ENCODE measurements around the gene PIP5K1B.

Gene PIP5K1B

GRCh38 chr9:68702493-68702892 is 2.5 kb upstream of the PIP5K1B start:
- TF ChIP-seq FOXM1 (IDR thresholded peaks at IDR 0.05; ENCODE audit: borderline replicate concordance, low read depth) (no peak), TEAD4 (IDR thresholded peaks at IDR 0.05) (no peak), USF1 (IDR thresholded peaks at IDR 0.05) (no peak), EGR1 (IDR thresholded peaks at IDR 0.05) (no peak), NFIC (IDR thresholded peaks at IDR 0.05) (no peak), EP300 (IDR thresholded peaks at IDR 0.05; ENCODE audit: borderline replicate concordance) (no peak), ZBTB7A (IDR thresholded peaks at IDR 0.05; ENCODE audit: low read depth) (no peak)
- TF ChIP-seq, protein P1, sequence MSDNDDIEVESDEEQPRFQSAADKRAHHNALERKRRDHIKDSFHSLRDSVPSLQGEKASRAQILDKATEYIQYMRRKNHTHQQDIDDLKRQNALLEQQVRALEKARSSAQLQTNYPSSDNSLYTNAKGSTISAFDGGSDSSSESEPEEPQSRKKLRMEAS (IDR thresholded peaks at IDR 0.05): no peak
- TF ChIP-seq, protein P2, sequence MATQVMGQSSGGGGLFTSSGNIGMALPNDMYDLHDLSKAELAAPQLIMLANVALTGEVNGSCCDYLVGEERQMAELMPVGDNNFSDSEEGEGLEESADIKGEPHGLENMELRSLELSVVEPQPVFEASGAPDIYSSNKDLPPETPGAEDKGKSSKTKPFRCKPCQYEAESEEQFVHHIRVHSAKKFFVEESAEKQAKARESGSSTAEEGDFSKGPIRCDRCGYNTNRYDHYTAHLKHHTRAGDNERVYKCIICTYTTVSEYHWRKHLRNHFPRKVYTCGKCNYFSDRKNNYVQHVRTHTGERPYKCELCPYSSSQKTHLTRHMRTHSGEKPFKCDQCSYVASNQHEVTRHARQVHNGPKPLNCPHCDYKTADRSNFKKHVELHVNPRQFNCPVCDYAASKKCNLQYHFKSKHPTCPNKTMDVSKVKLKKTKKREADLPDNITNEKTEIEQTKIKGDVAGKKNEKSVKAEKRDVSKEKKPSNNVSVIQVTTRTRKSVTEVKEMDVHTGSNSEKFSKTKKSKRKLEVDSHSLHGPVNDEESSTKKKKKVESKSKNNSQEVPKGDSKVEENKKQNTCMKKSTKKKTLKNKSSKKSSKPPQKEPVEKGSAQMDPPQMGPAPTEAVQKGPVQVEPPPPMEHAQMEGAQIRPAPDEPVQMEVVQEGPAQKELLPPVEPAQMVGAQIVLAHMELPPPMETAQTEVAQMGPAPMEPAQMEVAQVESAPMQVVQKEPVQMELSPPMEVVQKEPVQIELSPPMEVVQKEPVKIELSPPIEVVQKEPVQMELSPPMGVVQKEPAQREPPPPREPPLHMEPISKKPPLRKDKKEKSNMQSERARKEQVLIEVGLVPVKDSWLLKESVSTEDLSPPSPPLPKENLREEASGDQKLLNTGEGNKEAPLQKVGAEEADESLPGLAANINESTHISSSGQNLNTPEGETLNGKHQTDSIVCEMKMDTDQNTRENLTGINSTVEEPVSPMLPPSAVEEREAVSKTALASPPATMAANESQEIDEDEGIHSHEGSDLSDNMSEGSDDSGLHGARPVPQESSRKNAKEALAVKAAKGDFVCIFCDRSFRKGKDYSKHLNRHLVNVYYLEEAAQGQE (IDR thresholded peaks at IDR 0.05; ENCODE audit: low read depth): no peak

DNA sequence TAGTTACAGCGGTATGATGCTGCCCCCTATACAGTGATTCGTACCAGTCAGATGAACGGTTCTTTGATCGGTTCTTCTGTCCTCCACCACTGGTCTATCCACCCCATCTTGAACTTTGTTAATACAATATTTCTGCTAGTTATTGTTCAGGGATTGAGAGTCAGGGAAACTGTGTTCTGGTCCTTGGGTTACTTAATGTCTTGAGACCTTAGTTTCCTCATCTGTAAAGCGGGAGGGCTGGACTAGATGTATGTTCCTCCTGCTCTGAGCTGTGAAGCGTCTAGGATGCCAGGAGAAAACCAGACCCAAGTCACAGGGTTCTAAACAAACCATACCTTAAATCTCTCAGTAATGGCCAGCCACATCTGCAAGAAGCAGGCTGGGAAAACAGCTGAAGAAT is 1.4 kb upstream of the PIP5K1B start:
- TF ChIP-seq, protein P1 (IDR thresholded peaks at IDR 0.05): no peak
- TF ChIP-seq, protein P2 (IDR thresholded peaks at IDR 0.05; ENCODE audit: low read depth): no peak
- no peak for TF ChIP-seq YY1 (IDR thresholded peaks at IDR 0.05; ENCODE audit: low read depth)
- no peak for TF ChIP-seq FOXM1 (IDR thresholded peaks at IDR 0.05; ENCODE audit: borderline replicate concordance, low read depth)
- TF ChIP-seq ZBTB7A (IDR thresholded peaks at IDR 0.05; ENCODE audit: low read depth): no peak
- TF ChIP-seq TEAD4 (IDR thresholded peaks at IDR 0.05): no peak
- no peak for TF ChIP-seq TCF12 (IDR thresholded peaks at IDR 0.05; ENCODE audit: low read depth)
- no peak for TF ChIP-seq USF1 (IDR thresholded peaks at IDR 0.05)
- no peak for TF ChIP-seq EGR1 (IDR thresholded peaks at IDR 0.05)
- no peak for TF ChIP-seq CEBPB (IDR thresholded peaks at IDR 0.05)
- no peak for TF ChIP-seq TAF1 (IDR thresholded peaks at IDR 0.05; ENCODE audit: low read depth)
- TF ChIP-seq RAD21 (IDR thresholded peaks at IDR 0.05; ENCODE audit: low read depth): no peak
- TF ChIP-seq EP300 (IDR thresholded peaks at IDR 0.05; ENCODE audit: borderline replicate concordance): no peak
- no peak for TF ChIP-seq NFIC (IDR thresholded peaks at IDR 0.05)
- no peak for TF ChIP-seq CREB1 (IDR thresholded peaks at IDR 0.05; ENCODE audit: low read depth)

DNA sequence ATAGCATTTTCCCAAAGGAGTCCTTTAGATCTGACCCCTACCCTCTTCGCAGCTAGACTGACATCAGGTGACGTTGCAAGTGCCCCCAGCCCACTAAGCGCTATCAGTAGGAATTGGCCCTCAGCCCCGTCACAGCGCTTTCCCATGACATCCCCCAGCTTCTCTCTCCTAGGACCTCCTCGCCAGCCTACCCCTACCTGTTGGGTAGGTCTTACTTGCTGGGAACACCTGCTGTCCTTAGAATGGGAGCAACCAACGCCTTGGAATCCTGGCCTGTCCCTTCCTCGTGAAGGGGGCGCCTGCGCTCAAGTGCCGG is 584 bp upstream of the PIP5K1B start:
- TF ChIP-seq TEAD4 (IDR thresholded peaks at IDR 0.05): no peak
- no peak for TF ChIP-seq TAF1 (IDR thresholded peaks at IDR 0.05; ENCODE audit: low read depth)
- TF ChIP-seq ZBTB7A (IDR thresholded peaks at IDR 0.05; ENCODE audit: low read depth): no peak
- TF ChIP-seq EGR1 (IDR thresholded peaks at IDR 0.05): no peak
- no peak for TF ChIP-seq CREB1 (IDR thresholded peaks at IDR 0.05; ENCODE audit: low read depth)
- TF ChIP-seq RAD21 (IDR thresholded peaks at IDR 0.05; ENCODE audit: low read depth): no peak
- TF ChIP-seq NFIC (IDR thresholded peaks at IDR 0.05): no peak
- no peak for TF ChIP-seq CEBPB (IDR thresholded peaks at IDR 0.05)
- no peak for TF ChIP-seq FOXM1 (IDR thresholded peaks at IDR 0.05; ENCODE audit: borderline replicate concordance, low read depth)
- TF ChIP-seq, protein P1 (IDR thresholded peaks at IDR 0.05): no peak
- no peak for TF ChIP-seq USF1 (IDR thresholded peaks at IDR 0.05)
- TF ChIP-seq, protein P2 (IDR thresholded peaks at IDR 0.05; ENCODE audit: low read depth): no peak
- TF ChIP-seq EP300 (IDR thresholded peaks at IDR 0.05; ENCODE audit: borderline replicate concordance): no peak
- TF ChIP-seq YY1 (IDR thresholded peaks at IDR 0.05; ENCODE audit: low read depth): no peak
- TF ChIP-seq TCF12 (IDR thresholded peaks at IDR 0.05; ENCODE audit: low read depth): no peak
